ENCODE measurements around the gene ARHGEF28.

DNA sequence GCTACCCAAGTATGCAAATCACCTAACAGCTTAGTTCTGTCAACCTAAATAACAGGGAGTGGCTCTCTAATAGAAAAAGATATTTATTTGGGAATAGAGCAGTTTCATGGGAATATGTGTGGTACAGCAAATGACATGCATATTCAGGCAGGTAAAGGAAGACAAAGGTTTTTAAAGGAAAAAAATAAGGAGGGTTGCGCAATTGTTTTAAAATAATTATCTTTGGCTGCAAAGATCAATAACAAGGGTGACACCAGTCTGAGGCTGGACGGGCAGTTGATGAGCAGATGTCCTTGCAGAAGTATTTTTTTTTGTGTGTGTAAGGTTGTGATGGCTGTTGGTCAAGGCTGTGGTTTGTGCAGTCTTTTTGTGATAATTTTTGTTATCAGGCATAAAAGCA is 332.0 kb downstream of the ARHGEF28 start:
- TF ChIP-seq, protein P1, sequence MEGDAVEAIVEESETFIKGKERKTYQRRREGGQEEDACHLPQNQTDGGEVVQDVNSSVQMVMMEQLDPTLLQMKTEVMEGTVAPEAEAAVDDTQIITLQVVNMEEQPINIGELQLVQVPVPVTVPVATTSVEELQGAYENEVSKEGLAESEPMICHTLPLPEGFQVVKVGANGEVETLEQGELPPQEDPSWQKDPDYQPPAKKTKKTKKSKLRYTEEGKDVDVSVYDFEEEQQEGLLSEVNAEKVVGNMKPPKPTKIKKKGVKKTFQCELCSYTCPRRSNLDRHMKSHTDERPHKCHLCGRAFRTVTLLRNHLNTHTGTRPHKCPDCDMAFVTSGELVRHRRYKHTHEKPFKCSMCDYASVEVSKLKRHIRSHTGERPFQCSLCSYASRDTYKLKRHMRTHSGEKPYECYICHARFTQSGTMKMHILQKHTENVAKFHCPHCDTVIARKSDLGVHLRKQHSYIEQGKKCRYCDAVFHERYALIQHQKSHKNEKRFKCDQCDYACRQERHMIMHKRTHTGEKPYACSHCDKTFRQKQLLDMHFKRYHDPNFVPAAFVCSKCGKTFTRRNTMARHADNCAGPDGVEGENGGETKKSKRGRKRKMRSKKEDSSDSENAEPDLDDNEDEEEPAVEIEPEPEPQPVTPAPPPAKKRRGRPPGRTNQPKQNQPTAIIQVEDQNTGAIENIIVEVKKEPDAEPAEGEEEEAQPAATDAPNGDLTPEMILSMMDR (IDR thresholded peaks at IDR 0.05; ENCODE audit: low read depth, low read length) = no peak
- TF ChIP-seq POLR2A (IDR thresholded peaks at IDR 0.05; ENCODE audit: extremely low read depth, insufficient read length) (no peak), MYC (IDR thresholded peaks at IDR 0.05; ENCODE audit: low read depth, low read length) (no peak)

All from NB4 (cell line).